Psoas muscle (tissue), 8 donors: ENCODE data around the gene CAPS. TPM values are rescaled to one million over a fixed set of nuclear protein-coding genes. Genes with fewer than 3 reads are reported as not detected.
A peak's percentile ranks its signal among the peaks of the same experiment; 100 is the strongest.

Experiments
- ATAC-seq, 4 donors: fragments of 200-7000 bp; cut with Tn5 transposase; one replicate each; pipeline ENCODE4 v1.9.1; 2020; ENCODE audit warnings: moderate library complexity in 3 of 4, mild to moderate bottlenecking in 2 of 4
- DNase-seq, 2 donors: peaks; one replicate each; pipeline ENCODE4 v3.0.0-alpha.2; 2020
- H3K27ac ChIP-seq: fragments of 200-600 bp; one replicate; pipeline ENCODE4 v1.8.0; 2022
- H3K27me3 ChIP-seq, 3 donors: fragments of 200-600 bp in 1 of 3; one replicate each; pipeline versions ENCODE4 v1.6.1 to v1.8.0; 2013 to 2022; ENCODE audit warnings: low read length in 2 of 3, mild to moderate bottlenecking in 2 of 3, moderate library complexity in 1 of 3; ENCODE audit not compliant: insufficient read depth in 3 of 3
- H3K36me3 ChIP-seq, 2 donors: fragments of 200-600 bp in 1 of 2; one replicate each; pipeline versions ENCODE4 v1.6.1 to v1.8.0; 2013 to 2022; ENCODE audit warnings: low read depth in 1 of 2, mild to moderate bottlenecking in 1 of 2, moderate library complexity in 1 of 2; ENCODE audit not compliant: insufficient read depth in 1 of 2
- H3K4me1 ChIP-seq: fragments of 200-600 bp; one replicate; pipeline ENCODE4 v1.8.0; 2022
- H3K4me3 ChIP-seq: fragments of 200-600 bp; one replicate; pipeline ENCODE4 v1.8.0; 2022; ENCODE audit warnings: mild to moderate bottlenecking
- H3K9me3 ChIP-seq: fragments of 200-600 bp; one replicate; pipeline ENCODE4 v1.8.0; 2022
- WGBS, 3 donors: extraction: QIAGEN DNeasy Blood & Tissue Kit; methylation state at CpG; one replicate each; pipeline versions ENCODE4 v1.1.6 to v1.1.7; 2013; 5-methylcytosine and 5-hydroxymethylcytosine counted together
- intact Hi-C, 2 donors: fragments of 100-400 bp; cut with DNase I; formaldehyde crosslinking; loops; one replicate each; pipeline versions ENCODE4 v1.11.0 to v1.14.2; 2022
- polyA plus RNA-seq, 3 donors: library from polyadenylated mRNA; stranded (reverse); fragments of 200-250 nt; gene quantifications; one replicate each; pipeline ENCODE4 v1.2.3, GENCODE V29; 2013
- total RNA-seq, 4 donors: library from RNA; stranded (reverse); fragmentation: NEBNext Ultra II Directional in 2 of 4; extraction: Animal tissue kit (Norgen Biotek cat#: 25700) in 2 of 4; gene quantifications; one replicate each; pipeline versions ENCODE4 v1.2.1 to v1.2.4, GENCODE V29; 2021 to 2023
- TF ChIP-seq, protein P1 (sequence below): fragments of 200-600 bp; IDR thresholded peaks from one replicate; pipeline ENCODE4 v1.8.0; 2022; ENCODE audit warnings: antibody characterized with exemption
- donor health status: healthy with polysubstance abuse.
- donor health status: DM: no; HTN: no; CAD: no; lungs with moderate emphysema.
- donor health status: Bipolar disorder and iron deficiency.
- donor health status: healthy.
- donor health status: DM: yes; HTN: yes; CAD: no.
- donor health status: DM: no; HTN: no; CAD: no.
- donor health status: DM: no; HTN: no; CAD: no.
- donor health status: DM: yes; HTN: yes; CAD: no.

Gene CAPS
- total and polyA plus RNA-seq, 7 donors = 1.2 to 2.9 (median 1.5) TPM

GRCh38 chr19:5922161-5922545, 8.1 kb downstream of the CAPS start:
- no peak overlapping the region for H3K27ac ChIP-seq
- DNase-seq = no peak
- peaks cover 9 to 100% of the 10 kb centered on the region in 2 donors for H3K36me3 ChIP-seq
- no peaks in the 10 kb centered on the region for H3K4me1 ChIP-seq
- no peak for ATAC-seq
- WGBS, 3 donors = 89 to 90% (median 90%) methylated on average over 12 of the region's 12 CpGs
- TF ChIP-seq, protein P1, sequence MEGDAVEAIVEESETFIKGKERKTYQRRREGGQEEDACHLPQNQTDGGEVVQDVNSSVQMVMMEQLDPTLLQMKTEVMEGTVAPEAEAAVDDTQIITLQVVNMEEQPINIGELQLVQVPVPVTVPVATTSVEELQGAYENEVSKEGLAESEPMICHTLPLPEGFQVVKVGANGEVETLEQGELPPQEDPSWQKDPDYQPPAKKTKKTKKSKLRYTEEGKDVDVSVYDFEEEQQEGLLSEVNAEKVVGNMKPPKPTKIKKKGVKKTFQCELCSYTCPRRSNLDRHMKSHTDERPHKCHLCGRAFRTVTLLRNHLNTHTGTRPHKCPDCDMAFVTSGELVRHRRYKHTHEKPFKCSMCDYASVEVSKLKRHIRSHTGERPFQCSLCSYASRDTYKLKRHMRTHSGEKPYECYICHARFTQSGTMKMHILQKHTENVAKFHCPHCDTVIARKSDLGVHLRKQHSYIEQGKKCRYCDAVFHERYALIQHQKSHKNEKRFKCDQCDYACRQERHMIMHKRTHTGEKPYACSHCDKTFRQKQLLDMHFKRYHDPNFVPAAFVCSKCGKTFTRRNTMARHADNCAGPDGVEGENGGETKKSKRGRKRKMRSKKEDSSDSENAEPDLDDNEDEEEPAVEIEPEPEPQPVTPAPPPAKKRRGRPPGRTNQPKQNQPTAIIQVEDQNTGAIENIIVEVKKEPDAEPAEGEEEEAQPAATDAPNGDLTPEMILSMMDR = no peak
- intact Hi-C loops = no loop called here
- no peaks in the 10 kb centered on the region for H3K9me3 ChIP-seq
- H3K27me3 ChIP-seq = no peaks in the 10 kb centered on the region
- H3K4me3 ChIP-seq = no peak overlapping the region

GRCh38 chr19:5923356-5923755, 9.3 kb downstream of the CAPS start:
- H3K4me3 ChIP-seq = no peak overlapping the region
- intact Hi-C loops = no loop called here
- ATAC-seq (no peak), DNase-seq (no peak)
- H3K4me1 ChIP-seq = no peaks in the 10 kb centered on the region
- peaks cover 8 to 100% of the 10 kb centered on the region in 2 donors for H3K36me3 ChIP-seq
- H3K9me3 ChIP-seq = no peaks in the 10 kb centered on the region
- 90 to 93% (median 93%) methylated on average over 16 of the region's 16 CpGs for WGBS, 3 donors
- H3K27ac ChIP-seq = no peak overlapping the region
- no peaks in the 10 kb centered on the region for H3K27me3 ChIP-seq
- TF ChIP-seq, protein P1 = no peak

DNA sequence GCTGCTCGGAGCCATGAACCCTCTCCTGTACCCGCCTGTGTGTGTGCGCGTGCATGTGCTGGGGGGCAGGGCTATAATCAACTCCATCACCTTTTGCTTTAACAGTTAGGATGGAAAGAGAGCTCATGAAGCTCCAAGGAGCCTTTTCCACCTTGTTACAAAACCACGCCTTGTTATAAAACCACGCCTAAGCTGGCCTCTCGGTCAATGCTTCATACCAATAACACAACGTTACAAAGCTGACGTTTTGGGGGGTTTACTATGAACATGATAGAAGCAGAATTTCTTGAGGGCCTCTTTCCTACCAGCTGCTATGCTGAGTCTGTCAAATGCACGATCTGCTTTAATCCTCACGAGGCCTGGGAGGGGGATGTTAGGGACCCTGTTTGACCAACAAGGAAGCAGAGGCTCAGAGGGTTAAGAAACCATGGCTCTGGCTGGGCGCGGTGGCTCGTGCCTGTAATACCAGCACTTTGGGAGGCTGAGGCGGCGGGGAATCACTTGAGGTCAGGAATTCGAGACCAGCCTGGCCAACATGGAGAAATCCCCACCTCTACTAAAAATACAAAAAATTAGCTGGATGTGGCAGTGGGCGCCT, 11.9 kb downstream of the CAPS start:
- no peaks in the 10 kb centered on the region for H3K4me1 ChIP-seq
- peaks cover 8 to 100% of the 10 kb centered on the region in 2 donors for H3K36me3 ChIP-seq
- TF ChIP-seq, protein P1 = no peak
- no peaks in the 10 kb centered on the region for H3K9me3 ChIP-seq
- H3K27ac ChIP-seq = peak overlapping the region; percentile 24
- no peaks in the 10 kb centered on the region for H3K27me3 ChIP-seq
- ATAC-seq = no peak
- intact Hi-C loops = no loop called here
- 85 to 91% (median 89%) methylated on average over 18 of the region's 18 CpGs for WGBS, 3 donors
- no peak for DNase-seq
- H3K4me3 ChIP-seq = no peak overlapping the region

GRCh38 chr19:5926641-5927440, 12.8 kb downstream of the CAPS start:
- DNase-seq (peak; percentile 51 to 75), ATAC-seq (peak; percentile 47 to 69 (median 64))
- H3K9me3 ChIP-seq = no peaks in the 10 kb centered on the region
- TF ChIP-seq, protein P1 = no peak
- H3K4me1 ChIP-seq = no peaks in the 10 kb centered on the region
- WGBS, 3 donors = 34 to 47% (median 45%) methylated on average over 14 of the region's 14 CpGs
- H3K36me3 ChIP-seq = peaks cover 8 to 100% of the 10 kb centered on the region in 2 donors
- H3K4me3 ChIP-seq = no peak overlapping the region
- peak overlapping the region; percentile 24 for H3K27ac ChIP-seq
- intact Hi-C loops = no loop called here
- H3K27me3 ChIP-seq = no peaks in the 10 kb centered on the region
